ENCODE results near the gene SH3RF3.

- TF ChIP-seq POLR2A (IDR thresholded peaks at IDR 0.05; ENCODE audit: low read depth, low read length) (no peak), POLR2AphosphoS5 (IDR thresholded peaks at IDR 0.05; ENCODE audit: low read depth, low read length) (no peak)
Observed at GRCh38 chr2:109422071-109422757, 293.2 kb downstream of the SH3RF3 start.
